Measurements from ENCODE around the gene KRTAP4-2. TPM values are rescaled to one million over a fixed set of nuclear protein-coding genes. Genes with fewer than 3 reads are reported as not detected.
"Not testable (repeated sequence)": the region's sequence is repeated elsewhere in the genome, so short reads cannot be mapped to it uniquely, and the experiment has no call there.

KRTAP4-2 gene
- total RNA-seq, 1 donor from 2014 or later = not detected

- Mint-ChIP-seq H3K27me3 (ENCODE audit: unreplicated experiment) (peaks cover 3% of the 10 kb centered on the region), H3K4me3 (ENCODE audit: unreplicated experiment) (no peak within 1 kb of the TSS), H3K9me3 (ENCODE audit: unreplicated experiment) (peaks cover 8% of the 10 kb centered on the region), H3K4me1 (ENCODE audit: low read depth, unreplicated experiment) (no peaks in the 10 kb centered on the region), H3K27ac (ENCODE audit: unreplicated experiment) (peak within 1 kb of the TSS; percentile 41), H3K36me3 (ENCODE audit: unreplicated experiment) (no peaks in the 10 kb centered on the region)
- TF ChIP-seq, protein P1, sequence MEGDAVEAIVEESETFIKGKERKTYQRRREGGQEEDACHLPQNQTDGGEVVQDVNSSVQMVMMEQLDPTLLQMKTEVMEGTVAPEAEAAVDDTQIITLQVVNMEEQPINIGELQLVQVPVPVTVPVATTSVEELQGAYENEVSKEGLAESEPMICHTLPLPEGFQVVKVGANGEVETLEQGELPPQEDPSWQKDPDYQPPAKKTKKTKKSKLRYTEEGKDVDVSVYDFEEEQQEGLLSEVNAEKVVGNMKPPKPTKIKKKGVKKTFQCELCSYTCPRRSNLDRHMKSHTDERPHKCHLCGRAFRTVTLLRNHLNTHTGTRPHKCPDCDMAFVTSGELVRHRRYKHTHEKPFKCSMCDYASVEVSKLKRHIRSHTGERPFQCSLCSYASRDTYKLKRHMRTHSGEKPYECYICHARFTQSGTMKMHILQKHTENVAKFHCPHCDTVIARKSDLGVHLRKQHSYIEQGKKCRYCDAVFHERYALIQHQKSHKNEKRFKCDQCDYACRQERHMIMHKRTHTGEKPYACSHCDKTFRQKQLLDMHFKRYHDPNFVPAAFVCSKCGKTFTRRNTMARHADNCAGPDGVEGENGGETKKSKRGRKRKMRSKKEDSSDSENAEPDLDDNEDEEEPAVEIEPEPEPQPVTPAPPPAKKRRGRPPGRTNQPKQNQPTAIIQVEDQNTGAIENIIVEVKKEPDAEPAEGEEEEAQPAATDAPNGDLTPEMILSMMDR (IDR thresholded peaks at IDR 0.05; ENCODE audit: partially characterized antibody, unreplicated experiment) = no peak
- no peak for DNase-seq
These were observed 17.4 kb downstream of the KRTAP4-2 start, which contains the start of gene KRTAP4-4 for GRCh38 chr17:41160648-41161047. Gene KRTAP4-4, minus strand, starts transcription at chr17:41160748. Its CDS starts 57 bp downstream, at chr17:41160691.

- not testable (repeated sequence) for H3K27me3 Mint-ChIP-seq (ENCODE audit: unreplicated experiment)
These were observed 17.8 kb downstream of the KRTAP4-2 start for GRCh38 chr17:41160190-41160589.

GRCh38 chr17:41153856-41154255, 24.2 kb downstream of the KRTAP4-2 start:
- Mint-ChIP-seq H3K4me3 (ENCODE audit: unreplicated experiment) (no peak overlapping the region), H3K27ac (ENCODE audit: unreplicated experiment) (no peak overlapping the region), H3K27me3 (ENCODE audit: unreplicated experiment) (peaks cover 8% of the 10 kb centered on the region), H3K36me3 (ENCODE audit: unreplicated experiment) (peaks cover 4% of the 10 kb centered on the region), H3K9me3 (ENCODE audit: unreplicated experiment) (peaks cover 5% of the 10 kb centered on the region), H3K4me1 (ENCODE audit: low read depth, unreplicated experiment) (no peaks in the 10 kb centered on the region)
- TF ChIP-seq, protein P1 (IDR thresholded peaks at IDR 0.05; ENCODE audit: partially characterized antibody, unreplicated experiment) = no peak
- no peak for DNase-seq

More at GRCh38 chr17:41160190-41160589, 17.8 kb downstream of the KRTAP4-2 start:
- not testable (repeated sequence) for H3K9me3 Mint-ChIP-seq (ENCODE audit: unreplicated experiment); H3K4me1 Mint-ChIP-seq (ENCODE audit: low read depth, unreplicated experiment); H3K27ac Mint-ChIP-seq (ENCODE audit: unreplicated experiment); H3K4me3 Mint-ChIP-seq (ENCODE audit: unreplicated experiment); H3K36me3 Mint-ChIP-seq (ENCODE audit: unreplicated experiment)
- peak; percentile 26 for DNase-seq

DNA sequence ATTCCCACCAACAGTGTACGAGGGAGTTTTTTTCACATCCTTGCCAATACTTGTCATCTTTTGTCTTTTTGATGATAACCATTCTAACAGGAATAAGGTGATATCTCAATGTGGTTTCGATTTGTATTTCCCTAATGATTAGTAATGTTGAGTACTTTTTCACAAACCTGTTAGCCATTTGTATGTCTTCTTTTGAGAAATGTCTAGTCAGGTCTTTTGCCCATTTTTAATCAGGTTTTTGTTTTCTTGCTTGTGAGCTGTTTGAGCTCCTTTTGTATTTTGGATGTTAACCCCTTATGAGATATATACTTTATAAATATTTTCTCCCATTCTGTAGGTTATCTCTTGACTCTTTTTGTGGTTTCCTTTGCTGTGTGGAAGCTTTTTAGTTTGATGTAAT, 26.5 kb downstream of the KRTAP4-2 start:
- H3K27me3 Mint-ChIP-seq (ENCODE audit: unreplicated experiment) = peaks cover 8% of the 10 kb centered on the region
- H3K4me3 Mint-ChIP-seq (ENCODE audit: unreplicated experiment) = no peak overlapping the region
- H3K9me3 Mint-ChIP-seq (ENCODE audit: unreplicated experiment) = peaks cover 8% of the 10 kb centered on the region
- DNase-seq = no peak
- peaks cover 4% of the 10 kb centered on the region for H3K36me3 Mint-ChIP-seq (ENCODE audit: unreplicated experiment)
- H3K27ac Mint-ChIP-seq (ENCODE audit: unreplicated experiment) = no peak overlapping the region
- TF ChIP-seq, protein P1 (IDR thresholded peaks at IDR 0.05; ENCODE audit: partially characterized antibody, unreplicated experiment) = no peak
- H3K4me1 Mint-ChIP-seq (ENCODE audit: low read depth, unreplicated experiment) = no peaks in the 10 kb centered on the region

DNA sequence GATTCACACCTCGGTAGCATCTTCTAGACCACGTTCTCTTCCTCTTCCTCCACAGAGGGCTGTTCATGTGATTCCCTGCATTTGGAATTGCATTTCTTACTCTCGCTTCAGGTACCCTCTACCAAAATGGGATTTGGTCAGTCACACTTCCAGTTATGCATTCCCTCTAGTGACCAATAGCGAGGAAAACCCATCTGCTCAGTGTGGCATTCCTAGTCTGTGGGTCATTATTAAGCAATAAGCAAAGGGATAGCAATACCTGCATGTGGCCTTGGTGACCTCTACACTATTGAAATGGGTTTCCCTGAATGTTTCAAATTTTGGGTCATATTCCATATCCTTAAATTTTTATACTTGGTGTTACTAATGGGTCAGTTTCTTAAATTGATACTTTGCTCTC, 28.0 kb downstream of the KRTAP4-2 start:
- peaks cover 4% of the 10 kb centered on the region for H3K36me3 Mint-ChIP-seq (ENCODE audit: unreplicated experiment)
- no peak for DNase-seq
- no peak overlapping the region for H3K4me3 Mint-ChIP-seq (ENCODE audit: unreplicated experiment)
- TF ChIP-seq, protein P1 (IDR thresholded peaks at IDR 0.05; ENCODE audit: partially characterized antibody, unreplicated experiment) = no peak
- peaks cover 8% of the 10 kb centered on the region for H3K27me3 Mint-ChIP-seq (ENCODE audit: unreplicated experiment)
- H3K9me3 Mint-ChIP-seq (ENCODE audit: unreplicated experiment) = peaks cover 8% of the 10 kb centered on the region
- no peaks in the 10 kb centered on the region for H3K4me1 Mint-ChIP-seq (ENCODE audit: low read depth, unreplicated experiment)
- no peak overlapping the region for H3K27ac Mint-ChIP-seq (ENCODE audit: unreplicated experiment)

All from glutamatergic neuron (in vitro differentiated cells).